Brain microvascular endothelial cell (primary cell): Measurements from ENCODE around the gene TAMALIN.

Experiments used
- DNase-seq: peaks from one replicate; pipeline ENCODE4 v3.0.0-alpha.2; 2020
- H3K27ac ChIP-seq: fragments of 250-450 bp; sonication (Bioruptor Pico); 2 replicates; pipeline ENCODE4 v1.5.1; 2020; ENCODE audit warnings: mild to moderate bottlenecking, moderate library complexity
- H3K27me3 ChIP-seq: fragments of 250-450 bp; sonication (Bioruptor Pico); replicated peaks from 2 replicates; pipeline ENCODE4 v1.5.1; 2020; ENCODE audit warnings: mild to moderate bottlenecking
- H3K36me3 ChIP-seq: fragments of 250-450 bp; sonication (Bioruptor Pico); replicated peaks from 2 replicates; pipeline ENCODE4 v1.5.1; 2020; ENCODE audit warnings: mild to moderate bottlenecking
- H3K4me3 ChIP-seq: 2 replicates; pipeline ENCODE4 v1.5.1; 2011; ENCODE audit warnings: low read depth, mild to moderate bottlenecking, control low read depth, low read length, moderate library complexity
- in situ Hi-C: cut with HindIII; loops from 2 replicates; pipeline ENCODE4 v1.10.0; 2017; ENCODE audit warnings: low sequenced_read_pairs, low pct_ligation_motif_present
- TF ChIP-seq, protein P1 (sequence below): IDR thresholded peaks from 2 replicates; pipeline ENCODE4 v1.5.1; 2011; ENCODE audit warnings: low read depth, mild to moderate bottlenecking, moderate library complexity, low read length, control low read depth, inconsistent platforms; ENCODE audit errors: missing control alignments

TAMALIN gene

DNA sequence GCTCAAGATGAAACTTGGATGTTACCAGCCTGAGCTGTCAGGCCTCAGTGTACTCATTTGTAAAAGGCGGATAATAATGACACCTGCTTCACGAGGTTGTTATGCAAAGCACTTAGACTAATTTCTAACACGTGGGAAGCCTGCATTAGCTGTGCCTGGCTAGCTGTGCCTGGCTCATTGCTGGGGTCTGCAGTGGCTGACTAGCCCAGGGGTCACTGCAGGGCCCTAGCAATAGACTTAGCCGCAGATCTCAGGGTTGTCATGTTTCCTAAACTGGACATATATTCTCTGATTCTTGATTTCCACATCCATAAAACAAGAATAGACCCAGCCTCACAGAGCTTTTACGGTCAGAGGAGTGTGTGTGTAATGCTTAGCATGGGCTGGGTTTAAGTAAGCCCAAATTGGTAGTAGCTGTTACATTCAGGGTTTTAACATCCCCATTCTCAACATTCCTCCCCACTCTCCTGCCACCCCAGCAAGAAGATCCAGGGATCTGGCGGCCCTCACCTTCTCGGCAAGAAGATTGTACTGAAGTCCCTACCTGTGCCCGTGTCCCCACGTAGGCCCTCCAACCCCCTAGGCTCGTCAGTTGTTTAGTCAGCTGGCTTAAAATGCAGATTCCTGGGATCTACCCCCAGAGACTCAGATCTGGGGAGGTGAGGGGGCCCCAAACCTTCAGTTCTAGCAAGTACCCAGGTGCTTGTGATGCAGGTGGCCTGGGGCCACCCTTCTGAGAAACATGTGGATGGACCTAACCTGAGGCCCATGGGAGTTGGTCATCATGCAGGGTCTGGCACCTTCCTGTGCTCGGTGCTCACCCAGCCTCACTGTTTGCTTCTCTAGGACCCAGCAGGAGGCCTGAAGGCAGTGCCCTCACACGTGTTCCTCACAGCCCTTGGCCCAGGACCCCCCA is 53.1 kb downstream of the TAMALIN start:
- Histone ChIP-seq H3K27ac (no peak overlapping the region), H3K4me3 (no peak overlapping the region), H3K36me3 (no peaks in the 10 kb centered on the region), H3K27me3 (no peaks in the 10 kb centered on the region)
- no peak for DNase-seq
- in situ Hi-C loops = no loop called here
- TF ChIP-seq, protein P1, sequence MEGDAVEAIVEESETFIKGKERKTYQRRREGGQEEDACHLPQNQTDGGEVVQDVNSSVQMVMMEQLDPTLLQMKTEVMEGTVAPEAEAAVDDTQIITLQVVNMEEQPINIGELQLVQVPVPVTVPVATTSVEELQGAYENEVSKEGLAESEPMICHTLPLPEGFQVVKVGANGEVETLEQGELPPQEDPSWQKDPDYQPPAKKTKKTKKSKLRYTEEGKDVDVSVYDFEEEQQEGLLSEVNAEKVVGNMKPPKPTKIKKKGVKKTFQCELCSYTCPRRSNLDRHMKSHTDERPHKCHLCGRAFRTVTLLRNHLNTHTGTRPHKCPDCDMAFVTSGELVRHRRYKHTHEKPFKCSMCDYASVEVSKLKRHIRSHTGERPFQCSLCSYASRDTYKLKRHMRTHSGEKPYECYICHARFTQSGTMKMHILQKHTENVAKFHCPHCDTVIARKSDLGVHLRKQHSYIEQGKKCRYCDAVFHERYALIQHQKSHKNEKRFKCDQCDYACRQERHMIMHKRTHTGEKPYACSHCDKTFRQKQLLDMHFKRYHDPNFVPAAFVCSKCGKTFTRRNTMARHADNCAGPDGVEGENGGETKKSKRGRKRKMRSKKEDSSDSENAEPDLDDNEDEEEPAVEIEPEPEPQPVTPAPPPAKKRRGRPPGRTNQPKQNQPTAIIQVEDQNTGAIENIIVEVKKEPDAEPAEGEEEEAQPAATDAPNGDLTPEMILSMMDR = no peak

DNA sequence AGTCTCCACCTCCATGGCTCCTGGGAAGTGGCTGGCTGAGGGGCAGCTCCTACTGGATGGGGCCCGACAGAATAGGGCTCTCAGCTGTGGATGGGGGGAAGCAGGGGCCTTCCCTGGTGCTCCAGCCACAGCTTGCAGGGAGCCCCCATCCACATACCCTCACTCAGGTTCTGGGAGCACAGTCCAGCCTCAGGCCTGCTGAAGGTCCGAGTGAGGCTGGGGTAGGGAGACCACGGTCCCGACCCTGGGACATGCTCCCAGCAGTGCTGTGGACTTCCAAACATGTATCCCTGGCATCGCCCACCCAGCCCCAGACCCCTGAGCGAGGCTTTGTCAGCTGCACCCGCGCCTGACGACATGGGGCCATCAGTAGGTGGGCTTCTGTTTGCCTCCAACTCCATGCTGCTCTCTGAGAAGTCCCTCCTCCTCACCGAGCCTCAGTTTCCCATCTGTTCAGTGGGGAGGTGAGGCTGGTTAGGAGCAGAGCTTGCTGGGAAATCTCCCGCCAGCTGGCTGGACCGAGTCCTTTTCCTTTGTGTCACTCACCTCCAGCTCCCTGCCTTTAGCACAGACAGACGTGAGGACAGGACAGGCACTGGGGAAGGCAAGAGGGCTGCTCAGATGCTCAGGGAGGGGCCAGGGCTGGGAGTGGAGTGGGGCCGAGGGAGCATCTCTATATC is 53.9 kb downstream of the TAMALIN start:
- in situ Hi-C loops = no loop called here
- DNase-seq = no peak
- H3K36me3 ChIP-seq = no peaks in the 10 kb centered on the region
- H3K4me3 ChIP-seq = no peak overlapping the region
- TF ChIP-seq, protein P1 = no peak
- H3K27ac ChIP-seq = no peak overlapping the region
- no peaks in the 10 kb centered on the region for H3K27me3 ChIP-seq

DNA sequence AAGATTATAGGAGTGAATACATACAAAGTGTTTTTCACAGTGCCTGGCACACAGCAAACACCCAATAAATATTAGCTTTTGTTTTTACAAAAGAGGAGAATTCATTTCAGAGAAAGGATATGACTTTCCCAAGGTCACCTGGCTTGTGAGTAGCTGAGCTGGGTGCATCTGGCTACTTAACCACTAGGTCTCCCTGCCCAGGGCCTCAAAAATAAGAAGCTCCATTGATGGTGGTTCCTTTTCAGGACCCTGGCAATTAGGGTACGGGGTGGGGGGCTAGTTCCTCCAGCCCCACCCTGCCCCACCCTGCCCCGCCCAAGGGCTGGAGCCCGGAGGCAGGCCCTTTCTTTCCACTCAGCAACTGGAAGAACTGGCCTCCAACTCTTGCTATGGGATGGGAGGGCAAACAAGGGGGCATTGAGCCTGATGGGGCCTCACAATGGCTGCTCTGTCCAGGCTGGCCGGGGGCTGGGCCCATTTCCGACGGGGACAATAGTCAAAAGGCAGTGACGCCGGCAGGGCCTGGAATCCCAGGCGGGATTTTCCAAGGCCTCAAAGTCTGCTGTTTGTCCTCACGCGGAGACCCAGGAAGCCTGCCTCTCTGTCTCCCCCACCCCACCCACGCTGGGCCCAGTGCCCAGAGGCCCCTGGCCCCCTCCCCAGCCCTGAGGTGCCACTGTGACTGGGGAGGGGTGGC is 54.9 kb downstream of the TAMALIN start:
- in situ Hi-C loops = no loop called here
- H3K36me3 ChIP-seq = no peaks in the 10 kb centered on the region
- H3K27me3 ChIP-seq = no peaks in the 10 kb centered on the region
- DNase-seq = no peak
- TF ChIP-seq, protein P1 = no peak
- no peak overlapping the region for H3K27ac ChIP-seq
- H3K4me3 ChIP-seq = no peak overlapping the region

DNA sequence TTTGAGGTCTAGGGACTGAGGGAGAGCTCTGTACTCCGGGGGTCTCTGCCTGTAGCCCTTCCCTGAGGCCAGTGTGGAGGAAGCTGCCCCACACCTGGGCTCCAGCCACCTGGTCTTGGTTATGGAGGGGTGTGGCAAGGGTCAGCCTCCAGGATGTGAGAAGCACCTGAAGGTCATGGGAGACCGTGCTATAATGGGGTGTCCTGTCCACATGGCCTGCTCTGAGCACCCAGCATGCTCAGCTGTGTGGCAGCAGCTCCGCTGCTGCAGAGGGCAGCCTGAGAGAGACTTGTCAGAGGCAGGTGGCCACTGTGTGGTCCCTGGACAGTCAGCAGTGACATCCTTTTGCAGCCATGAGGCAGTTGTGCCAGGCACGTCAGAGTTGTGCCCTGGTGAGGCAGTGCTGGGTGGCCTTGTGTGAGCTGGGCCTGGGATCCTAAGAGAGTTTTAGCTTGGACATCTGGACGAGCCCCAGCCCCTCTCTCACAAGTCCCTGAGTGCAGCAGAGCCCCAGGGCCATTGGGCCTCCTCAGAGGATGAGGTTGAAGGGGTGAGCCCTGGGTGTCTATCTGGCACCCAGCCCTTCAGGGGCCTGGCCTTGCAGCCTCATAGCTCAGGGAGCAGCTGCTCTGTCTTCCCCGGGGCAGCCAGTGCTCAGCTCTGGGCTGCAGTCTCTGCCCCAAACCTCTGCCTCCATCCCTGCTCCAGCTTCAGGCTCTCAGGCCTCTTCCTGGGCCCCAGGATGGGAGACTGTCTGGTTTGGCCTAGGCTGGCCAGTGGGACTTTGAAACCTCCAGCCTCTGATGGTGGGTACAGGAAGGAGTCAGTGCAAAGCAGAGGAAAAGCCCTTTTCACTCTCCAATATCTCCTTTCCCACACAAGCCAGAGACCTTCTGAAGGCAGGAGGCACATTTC is 55.7 kb downstream of the TAMALIN start:
- H3K27ac ChIP-seq = no peak overlapping the region
- in situ Hi-C loops = no loop called here
- no peak for DNase-seq
- no peaks in the 10 kb centered on the region for H3K36me3 ChIP-seq
- H3K4me3 ChIP-seq = no peak overlapping the region
- no peaks in the 10 kb centered on the region for H3K27me3 ChIP-seq
- TF ChIP-seq, protein P1 = no peak
